ENCODE results near the gene ZBTB3. TPM values are rescaled to one million over a fixed set of nuclear protein-coding genes. Genes with fewer than 3 reads are reported as not detected.

Gene ZBTB3
- total RNA-seq, 1 experiment from 2014 or later: 82.3 TPM

GRCh38 chr11:62715150-62716130 lies 38.5 kb downstream of the ZBTB3 start (continued):
- TF ChIP-seq CREM (CRISPR knock-in tag; IDR thresholded peaks at IDR 0.05): no peak
- TF ChIP-seq SMAD4 (CRISPR knock-in tag; IDR thresholded peaks at IDR 0.05): no peak
- no peak for TF ChIP-seq TP53 (CRISPR knock-in tag; IDR thresholded peaks at IDR 0.05)
- no peak for TF ChIP-seq IRF2 (CRISPR knock-in tag; IDR thresholded peaks at IDR 0.05; ENCODE audit: borderline replicate concordance, low read depth)
- no peak for TF ChIP-seq MAX (CRISPR knock-in tag; IDR thresholded peaks at IDR 0.05)
- TF ChIP-seq ZMAT4 (CRISPR knock-in tag; IDR thresholded peaks at IDR 0.05): no peak
- TF ChIP-seq TCF7 (CRISPR knock-in tag; IDR thresholded peaks at IDR 0.05; ENCODE audit: low read depth): no peak
- TF ChIP-seq CREB1 (CRISPR knock-in tag; IDR thresholded peaks at IDR 0.05): no peak
- TF ChIP-seq E2F4 (CRISPR knock-in tag; IDR thresholded peaks at IDR 0.05; ENCODE audit: borderline replicate concordance, low read depth): no peak
- TF ChIP-seq PRDM15 (CRISPR knock-in tag; IDR thresholded peaks at IDR 0.05): no peak
- no peak for TF ChIP-seq ATF6 (CRISPR knock-in tag; IDR thresholded peaks at IDR 0.05)
- TF ChIP-seq HMGA2 (CRISPR knock-in tag; IDR thresholded peaks at IDR 0.05): no peak
- TF ChIP-seq ELF4 (CRISPR knock-in tag; IDR thresholded peaks at IDR 0.05; ENCODE audit: low read depth): no peak
- no peak for TF ChIP-seq USF1 (CRISPR knock-in tag; IDR thresholded peaks at IDR 0.05)
- no peak for TF ChIP-seq ZNF396 (CRISPR knock-in tag; IDR thresholded peaks at IDR 0.05; ENCODE audit: borderline replicate concordance)
- no peak for TF ChIP-seq ZNF425 (CRISPR knock-in tag; conservative IDR thresholded peaks at IDR 0.05)

Measured in WTC11 (cell line).